HG02610 (cell line): Measurements from ENCODE around the gene POT1.
"Not testable (repeated sequence)": the region's sequence is repeated elsewhere in the genome, so short reads cannot be mapped to it uniquely, and the experiment has no call there.

ENCODE experiments used
- ATAC-seq: cut with Tn5 transposase; IDR thresholded peaks from one replicate; pipeline ENCODE4 v1.9.1; 2021; ENCODE audit warnings: mild to moderate bottlenecking, moderate library complexity; ENCODE audit not compliant: unreplicated experiment

Gene POT1

GRCh38 chr7:124929467-124930172, at the start of gene POT1:
POT1 (minus strand) TSS chr7:124929825; CDS start chr7:124897173, 32,652 bp downstream.
- peak; percentile 100 for ATAC-seq

- not testable (repeated sequence) for ATAC-seq
Measured at GRCh38 chr7:124975131-124975530, 45.5 kb upstream of the POT1 start.

GRCh38 chr7:124965553-124965952, 35.9 kb upstream of the POT1 start:
- ATAC-seq, result no peak

GRCh38 chr7:124959676-124960075, 30.1 kb upstream of the POT1 start:
- no peak for ATAC-seq

- ATAC-seq, result not testable (repeated sequence)
Measured at GRCh38 chr7:124957952-124958351, 28.3 kb upstream of the POT1 start.

- ATAC-seq, result no peak
Measured at GRCh38 chr7:124956160-124956559, 26.5 kb upstream of the POT1 start.

GRCh38 chr7:124954790-124955189, 25.2 kb upstream of the POT1 start:
- ATAC-seq, result no peak

- no peak for ATAC-seq
Measured at GRCh38 chr7:124945680-124946079, 16.1 kb upstream of the POT1 start.

- no peak for ATAC-seq
Measured at GRCh38 chr7:124943472-124943871, 13.8 kb upstream of the POT1 start.

GRCh38 chr7:124942399-124942798, 12.8 kb upstream of the POT1 start:
- ATAC-seq, result no peak

- no peak for ATAC-seq
Measured at GRCh38 chr7:124940306-124940705, 10.7 kb upstream of the POT1 start.

- no peak for ATAC-seq
Measured at GRCh38 chr7:124938128-124938527, 8.5 kb upstream of the POT1 start.

GRCh38 chr7:124937076-124937475, 7.5 kb upstream of the POT1 start:
- ATAC-seq, result no peak

GRCh38 chr7:124934841-124935240, 5.2 kb upstream of the POT1 start:
- no peak for ATAC-seq

- ATAC-seq, result no peak
Measured at GRCh38 chr7:124930655-124931597, 1.3 kb upstream of the POT1 start.

- peak; percentile 2 for ATAC-seq
Measured at GRCh38 chr7:124930173-124930623, 573 bp upstream of the POT1 start.

- ATAC-seq, result no peak
Measured at GRCh38 chr7:124924906-124925305, 4.7 kb downstream of the POT1 start.

GRCh38 chr7:124922200-124922599, 7.4 kb downstream of the POT1 start:
- ATAC-seq, result no peak

- no peak for ATAC-seq
Measured at GRCh38 chr7:124919841-124920240, 9.8 kb downstream of the POT1 start.

GRCh38 chr7:124918662-124919061, 11.0 kb downstream of the POT1 start:
- ATAC-seq, result peak; percentile 95

- peak; percentile 47 for ATAC-seq
Measured at GRCh38 chr7:124915242-124915641, 14.4 kb downstream of the POT1 start.

GRCh38 chr7:124914298-124914697, 15.3 kb downstream of the POT1 start:
- peak; percentile 23 for ATAC-seq
